Neural progenitor cell (in vitro differentiated cells): ENCODE results near the gene GPR107. TPM values are rescaled to one million over a fixed set of nuclear protein-coding genes. Genes with fewer than 3 reads are reported as not detected.

Experiments used
- DNase-seq: peaks from one replicate; pipeline ENCODE4 v3.0.0-alpha.2; 2016; ENCODE audit warnings: low spot score
- H2AFZ ChIP-seq: fragments of 200-600 bp; sonication (generic); replicated peaks from 2 replicates; pipeline ENCODE4 v1.6.1; 2016; ENCODE audit warnings: antibody characterized with exemption
- H3F3A ChIP-seq: fragments of 200-600 bp; sonication (generic); 2 replicates; pipeline ENCODE4 v1.6.1; 2016; ENCODE audit warnings: antibody characterized with exemption, low read depth
- H3K27ac ChIP-seq: fragments of 200-600 bp; sonication (generic); 2 replicates; pipeline ENCODE4 v1.5.1; 2016; ENCODE audit warnings: mild to moderate bottlenecking
- H3K27me3 ChIP-seq: fragments of 200-600 bp; sonication (generic); 2 replicates; pipeline ENCODE4 v1.6.1; 2016; ENCODE audit warnings: mild to moderate bottlenecking, moderate library complexity
- H3K36me3 ChIP-seq: fragments of 200-600 bp; sonication (generic); 2 replicates; pipeline ENCODE4 v1.5.1; 2016
- H3K4me1 ChIP-seq: fragments of 200-600 bp; sonication (generic); 2 replicates; pipeline ENCODE4 v1.6.1; 2016; ENCODE audit warnings: mixed run types
- H3K4me2 ChIP-seq: fragments of 200-600 bp; sonication (generic); 2 replicates; pipeline ENCODE4 v1.6.1; 2016
- H3K4me3 ChIP-seq: fragments of 200-600 bp; sonication (generic); 2 replicates; pipeline ENCODE4 v1.5.1; 2016
- H3K79me2 ChIP-seq: fragments of 200-600 bp; sonication (generic); 2 replicates; pipeline ENCODE4 v1.6.1; 2016; ENCODE audit warnings: low read depth
- H3K9ac ChIP-seq: fragments of 200-600 bp; sonication (generic); 2 replicates; pipeline ENCODE4 v1.6.1; 2016
- H3K9me3 ChIP-seq: fragments of 200-600 bp; sonication (generic); 2 replicates; pipeline ENCODE4 v1.5.1; 2016; ENCODE audit warnings: low read depth
- H4K20me1 ChIP-seq: fragments of 200-600 bp; sonication (generic); 2 replicates; pipeline ENCODE4 v1.6.1; 2016; ENCODE audit warnings: low read depth
- H3K27ac Mint-ChIP-seq: 3 replicates; pipeline ENCODE4 v1.8.0; 2021; ENCODE audit warnings: mixed read lengths
- H3K27me3 Mint-ChIP-seq: 2 replicates; pipeline ENCODE4 v1.8.0; 2022; ENCODE audit warnings: low read depth, mild to moderate bottlenecking, inconsistent platforms, moderate library complexity, mixed read lengths; ENCODE audit not compliant: insufficient read depth
- H3K36me3 Mint-ChIP-seq: 3 replicates; pipeline ENCODE4 v1.8.0; 2021; ENCODE audit warnings: mixed read lengths
- H3K4me1 Mint-ChIP-seq: 3 replicates; pipeline ENCODE4 v1.8.0; 2021; ENCODE audit warnings: mixed read lengths
- H3K4me3 Mint-ChIP-seq: 3 replicates; pipeline ENCODE4 v1.8.0; 2021; ENCODE audit warnings: mild to moderate bottlenecking, moderate library complexity, mixed read lengths
- H3K9me3 Mint-ChIP-seq: 3 replicates; pipeline ENCODE4 v1.8.0; 2020; ENCODE audit warnings: mixed read lengths
- CTCF ChIP-seq: fragments of 200-600 bp; sonication (generic); IDR thresholded peaks from 2 replicates; pipeline ENCODE4 v1.5.1; 2017; ENCODE audit warnings: antibody characterized with exemption, mild to moderate bottlenecking
- EZH2 ChIP-seq: fragments of 200-600 bp; sonication (generic); IDR thresholded peaks from 2 replicates; pipeline ENCODE4 v1.6.1; 2017; ENCODE audit warnings: antibody characterized with exemption, mild to moderate bottlenecking, moderate library complexity
- EZH2phosphoT487 ChIP-seq: fragments of 200-600 bp; sonication (generic); IDR thresholded peaks from 2 replicates; pipeline ENCODE4 v1.6.1; 2017; ENCODE audit warnings: antibody characterized with exemption
- total RNA-seq: library from RNA; depleted of rRNA; stranded (reverse); fragments of >200 nt; gene quantifications from 2 replicates; pipeline ENCODE4 v1.2.3, GENCODE V29; 2015; ENCODE audit warnings: low replicate concordance

The GPR107 gene
- total RNA-seq, 1 donor from 2014 or later, result 33.8 TPM

GRCh38 chr9:130072515-130073235 is 19.0 kb downstream of the GPR107 start:
- Histone ChIP-seq H2AFZ (no peak overlapping the region), H4K20me1 (peaks cover 30% of the 10 kb centered on the region), H3K27me3 (no peaks in the 10 kb centered on the region), H3K9me3 (no peaks in the 10 kb centered on the region), H3K9ac (no peak overlapping the region), H3K4me1 (no peaks in the 10 kb centered on the region), H3K4me3 (no peak overlapping the region), H3K4me2 (no peak overlapping the region), H3F3A (no peaks in the 10 kb centered on the region), H3K79me2 (peaks cover 50% of the 10 kb centered on the region), H3K36me3 (peaks cover 4% of the 10 kb centered on the region), H3K27ac (no peak overlapping the region)
- no peak for DNase-seq
- Mint-ChIP-seq H3K4me3 (no peak overlapping the region), H3K27ac (peak overlapping the region; percentile 70), H3K4me1 (peaks cover 2% of the 10 kb centered on the region), H3K9me3 (no peaks in the 10 kb centered on the region), H3K27me3 (peaks cover 2% of the 10 kb centered on the region), H3K36me3 (peaks cover 9% of the 10 kb centered on the region)
- TF ChIP-seq EZH2phosphoT487 (no peak), CTCF (no peak), EZH2 (no peak)

GRCh38 chr9:130073373-130073772 is 19.7 kb downstream of the GPR107 start:
- Mint-ChIP-seq H3K4me1 (peaks cover 2% of the 10 kb centered on the region), H3K27me3 (peaks cover 2% of the 10 kb centered on the region), H3K9me3 (no peaks in the 10 kb centered on the region), H3K36me3 (peaks cover 12% of the 10 kb centered on the region), H3K27ac (no peak overlapping the region), H3K4me3 (no peak overlapping the region)
- Histone ChIP-seq H3K79me2 (peaks cover 43% of the 10 kb centered on the region), H3K9ac (no peak overlapping the region), H3F3A (no peaks in the 10 kb centered on the region), H2AFZ (no peak overlapping the region), H3K9me3 (no peaks in the 10 kb centered on the region), H3K36me3 (peaks cover 4% of the 10 kb centered on the region), H3K4me3 (no peak overlapping the region), H4K20me1 (peaks cover 29% of the 10 kb centered on the region), H3K27me3 (no peaks in the 10 kb centered on the region), H3K4me1 (no peaks in the 10 kb centered on the region), H3K27ac (no peak overlapping the region), H3K4me2 (no peak overlapping the region)
- DNase-seq, result no peak
- TF ChIP-seq EZH2, result no peak
- TF ChIP-seq CTCF, result no peak
- no peak for TF ChIP-seq EZH2phosphoT487

GRCh38 chr9:130078547-130078946 is 24.8 kb downstream of the GPR107 start:
- Histone ChIP-seq H3K9me3 (no peaks in the 10 kb centered on the region), H3K4me3 (no peak overlapping the region), H3K27me3 (no peaks in the 10 kb centered on the region), H2AFZ (no peak overlapping the region), H3K4me2 (no peak overlapping the region), H3K36me3 (peaks cover 11% of the 10 kb centered on the region), H4K20me1 (no peaks in the 10 kb centered on the region), H3K79me2 (peaks cover 4% of the 10 kb centered on the region), H3K4me1 (no peaks in the 10 kb centered on the region), H3K27ac (no peak overlapping the region), H3K9ac (no peak overlapping the region), H3F3A (no peaks in the 10 kb centered on the region)
- no peak overlapping the region for H3K4me3 Mint-ChIP-seq
- no peak overlapping the region for H3K27ac Mint-ChIP-seq
- no peak for DNase-seq
- TF ChIP-seq EZH2phosphoT487 (no peak), EZH2 (no peak), CTCF (no peak)
- H3K4me1 Mint-ChIP-seq, result no peaks in the 10 kb centered on the region
- H3K9me3 Mint-ChIP-seq, result no peaks in the 10 kb centered on the region
- H3K27me3 Mint-ChIP-seq, result peaks cover 2% of the 10 kb centered on the region
- peaks cover 30% of the 10 kb centered on the region for H3K36me3 Mint-ChIP-seq
